GM18526 (cell line): ENCODE data around the gene SIK2.

ENCODE experiments used
- POLR2A ChIP-seq: IDR thresholded peaks from 3 replicates; pipeline ENCODE4 v1.6.1; 2011; ENCODE audit not compliant: insufficient read length; ENCODE audit errors: extremely low read depth

Gene SIK2

DNA sequence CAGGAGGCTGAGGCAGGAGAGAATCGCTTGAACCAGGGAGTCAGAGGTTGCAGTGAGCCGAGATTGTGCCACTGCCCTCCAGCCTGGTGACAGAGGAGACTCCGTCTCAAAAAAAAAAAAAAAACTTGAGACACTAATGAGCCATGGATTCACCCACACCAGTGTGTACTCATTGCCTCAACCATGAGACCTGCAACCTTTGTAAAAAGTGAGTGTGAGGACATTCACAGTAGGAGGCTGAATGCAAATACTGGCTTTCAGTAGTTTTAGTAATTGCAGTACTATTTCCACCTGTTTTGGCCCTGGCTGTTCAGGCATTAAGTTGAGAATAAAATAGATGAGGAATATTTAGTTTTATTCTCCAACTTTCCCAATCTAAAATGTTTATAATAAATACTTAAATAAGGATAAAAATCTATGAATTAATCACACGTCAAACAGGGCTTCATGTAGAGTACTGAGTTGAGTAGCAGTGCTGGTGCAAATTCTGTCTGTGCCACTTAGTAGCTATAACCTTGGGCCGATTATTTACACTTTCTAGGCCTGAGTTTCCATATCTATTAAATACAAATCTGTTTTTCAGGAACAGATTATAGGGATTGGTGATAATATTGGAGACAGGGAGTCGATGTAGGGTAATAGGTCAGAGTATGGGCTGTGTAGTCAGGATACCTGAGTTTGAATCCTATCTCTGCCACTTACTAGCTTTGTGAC, 91.1 kb downstream of the SIK2 start:
- no peak for TF ChIP-seq POLR2A

DNA sequence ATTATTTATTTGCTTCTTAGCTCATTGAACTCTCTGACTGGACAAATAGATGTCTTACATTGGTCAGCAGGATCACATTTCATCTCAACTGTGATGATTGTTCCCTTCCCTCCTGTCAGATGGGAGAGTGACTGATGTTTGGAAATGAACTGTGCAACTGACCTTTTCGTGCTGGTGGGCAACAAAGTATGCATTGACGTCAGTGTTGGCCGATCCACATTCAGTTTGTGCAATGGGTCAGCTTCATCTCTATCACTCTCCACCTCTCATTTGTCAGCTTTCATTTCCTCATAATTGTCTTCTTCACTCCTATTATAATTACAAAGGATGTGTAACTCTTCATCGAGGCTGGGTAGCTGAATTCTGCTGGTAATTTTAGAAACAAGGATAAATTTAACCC, 92.6 kb downstream of the SIK2 start:
- TF ChIP-seq POLR2A: no peak

DNA sequence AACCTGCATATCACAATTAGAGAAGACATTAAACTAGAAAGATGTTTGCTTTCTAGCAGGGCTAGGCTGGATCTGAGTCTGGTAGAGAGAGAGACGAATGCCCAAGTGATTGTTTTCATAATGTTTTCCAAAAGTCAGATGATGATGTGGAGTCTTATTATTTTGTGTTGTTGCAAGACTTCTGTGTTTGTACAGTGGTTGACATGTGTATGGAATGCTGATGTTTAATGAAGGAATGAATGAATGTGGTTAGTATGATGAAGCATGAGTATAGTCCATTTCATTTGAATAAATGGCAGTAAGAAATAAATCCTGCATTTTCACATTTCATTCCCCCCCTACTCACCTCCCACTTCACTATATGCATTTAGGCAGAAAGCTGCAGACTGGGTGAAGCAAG, 94.3 kb downstream of the SIK2 start:
- no peak for TF ChIP-seq POLR2A

DNA sequence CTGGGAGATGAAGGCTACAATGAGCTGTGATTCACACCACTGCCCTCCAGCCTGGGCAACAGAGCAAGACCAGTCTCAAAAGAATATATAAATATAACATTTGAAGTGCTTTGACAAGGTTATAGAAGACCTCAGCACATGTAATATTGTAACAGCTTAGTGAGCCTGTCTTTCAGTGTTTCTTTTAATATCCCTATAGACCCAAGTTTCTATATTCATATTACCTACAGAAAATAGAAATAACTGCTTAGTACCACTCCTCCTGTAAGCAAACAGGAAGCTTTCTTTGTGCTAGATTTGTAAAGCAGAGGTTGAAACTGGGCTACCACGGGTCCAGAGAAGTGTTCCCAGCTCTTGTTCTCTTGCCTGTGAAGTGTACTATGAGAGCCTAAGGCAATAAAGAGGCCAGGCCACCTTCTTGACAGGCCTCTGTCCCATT, 95.7 kb downstream of the SIK2 start:
- no peak for TF ChIP-seq POLR2A

DNA sequence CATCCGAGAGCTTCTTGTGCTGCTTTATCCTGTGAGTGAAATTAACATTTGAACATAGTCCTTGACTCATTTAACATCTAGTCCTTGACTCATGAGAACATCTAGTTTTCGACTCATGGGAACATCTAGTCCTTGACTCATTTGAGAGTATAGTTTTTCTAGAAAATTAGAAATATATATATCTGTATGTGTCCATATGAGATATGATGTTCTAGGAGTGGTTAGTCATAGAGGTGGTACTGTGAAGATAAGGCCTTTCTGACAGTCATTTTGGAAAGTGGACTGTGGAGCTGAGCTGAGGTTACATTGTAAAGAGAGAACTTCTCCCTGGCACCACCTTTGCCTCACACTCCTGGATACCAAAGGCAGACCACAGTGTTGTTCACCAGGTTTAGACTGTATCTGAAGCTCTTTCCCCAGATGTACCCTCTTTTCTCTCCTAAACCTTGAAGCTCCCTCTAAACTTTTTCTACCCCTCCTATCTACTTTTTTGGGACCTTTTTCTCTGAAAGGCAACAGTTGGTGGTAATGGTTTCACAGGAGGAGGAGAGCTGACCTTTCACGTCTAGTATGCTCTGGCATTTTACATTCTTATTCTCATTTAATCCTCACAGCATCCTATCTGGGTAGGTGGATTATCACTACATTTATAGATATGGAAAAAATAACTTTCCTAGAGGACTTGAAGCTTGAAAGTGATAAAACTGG, 96.8 kb downstream of the SIK2 start:
- no peak for TF ChIP-seq POLR2A

DNA sequence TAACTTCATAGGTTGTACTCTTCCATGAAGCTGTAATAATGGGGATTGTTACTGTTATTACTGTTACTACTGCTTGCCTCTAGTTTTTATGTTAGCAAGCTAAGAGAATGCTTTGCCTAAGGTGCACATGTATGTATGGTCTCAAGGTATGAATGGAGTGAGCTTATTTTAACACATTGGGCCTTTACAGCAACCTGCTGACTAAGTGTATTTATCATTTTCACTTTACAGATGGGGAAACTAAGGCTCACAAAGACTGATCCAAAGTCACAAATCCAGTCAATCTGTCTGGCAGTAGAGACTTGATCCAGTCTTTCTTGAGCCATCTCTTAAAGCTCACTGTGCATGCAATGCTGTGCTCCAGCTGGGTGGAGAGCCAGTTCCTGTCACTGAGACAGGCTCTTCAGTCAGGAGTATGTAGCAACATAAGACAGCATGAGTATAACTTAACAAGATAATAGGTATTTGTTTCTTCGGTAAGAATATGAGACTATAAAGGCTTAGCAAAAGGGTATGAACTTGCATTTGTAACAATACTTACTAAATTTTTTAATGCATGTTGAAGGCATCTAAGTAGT, 97.4 kb downstream of the SIK2 start:
- no peak for TF ChIP-seq POLR2A

- TF ChIP-seq POLR2A: no peak
Observed at GRCh38 chr11:111700162-111700561, 97.9 kb downstream of the SIK2 start.

DNA sequence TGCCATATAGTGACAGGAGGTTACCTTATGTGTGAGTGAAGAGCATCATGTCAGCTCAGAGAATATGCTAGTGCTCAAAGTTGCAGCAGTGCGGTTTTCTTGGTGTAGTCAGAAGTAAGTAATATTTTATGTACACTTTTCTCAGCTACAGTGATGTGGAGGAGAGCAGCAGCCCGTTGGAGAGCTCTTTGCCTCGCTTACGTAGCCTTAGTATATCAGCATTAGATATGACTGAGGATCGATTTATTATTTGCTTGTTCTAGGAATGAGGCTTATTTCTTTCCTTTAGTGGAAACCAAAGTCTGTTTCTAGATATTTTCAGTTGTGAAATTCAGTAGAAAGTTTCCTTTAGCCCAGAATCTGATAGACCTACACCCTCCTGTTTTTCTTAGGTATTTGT, 100.4 kb downstream of the SIK2 start:
- TF ChIP-seq POLR2A: no peak

DNA sequence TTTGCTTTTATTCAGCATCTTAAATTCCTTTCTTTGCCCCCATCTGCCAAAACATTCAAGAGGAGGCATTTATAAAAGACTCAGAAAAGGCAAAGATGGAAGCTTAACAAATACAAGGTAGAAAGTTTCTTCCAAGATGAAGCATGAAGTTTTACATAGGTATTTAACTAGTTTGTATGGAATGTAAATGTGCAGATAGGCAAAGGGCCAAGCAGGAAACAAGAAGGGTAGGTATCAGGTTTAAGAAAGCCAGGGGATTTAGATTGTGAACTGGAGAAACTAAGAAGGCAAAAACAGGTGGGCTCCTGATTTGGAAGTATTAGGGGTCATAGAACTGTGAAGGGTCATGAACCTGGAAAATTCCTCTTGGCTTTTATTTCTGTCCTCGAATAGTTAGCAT, 101.3 kb downstream of the SIK2 start:
- TF ChIP-seq POLR2A: no peak

GRCh38 chr11:111707039-111707690, 104.9 kb downstream of the SIK2 start:
- TF ChIP-seq POLR2A: no peak

DNA sequence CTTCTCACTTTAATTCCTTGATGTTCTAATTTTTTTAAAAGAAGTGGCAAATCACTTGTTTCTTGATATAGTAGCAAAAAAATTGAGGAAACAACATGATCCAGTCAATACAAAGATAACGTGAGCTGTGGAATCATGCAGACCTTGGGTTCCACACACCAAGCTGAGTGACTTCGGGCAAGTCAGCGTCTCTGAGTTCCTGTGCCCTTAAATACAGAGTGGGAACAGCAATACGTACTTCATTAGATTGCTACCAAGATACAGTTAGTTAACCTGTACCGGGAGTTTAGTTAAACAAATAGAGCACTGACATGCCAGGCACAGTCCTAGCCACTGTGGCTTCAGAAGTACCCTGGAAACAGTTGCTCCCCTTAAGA, 105.4 kb downstream of the SIK2 start:
- TF ChIP-seq POLR2A: no peak

DNA sequence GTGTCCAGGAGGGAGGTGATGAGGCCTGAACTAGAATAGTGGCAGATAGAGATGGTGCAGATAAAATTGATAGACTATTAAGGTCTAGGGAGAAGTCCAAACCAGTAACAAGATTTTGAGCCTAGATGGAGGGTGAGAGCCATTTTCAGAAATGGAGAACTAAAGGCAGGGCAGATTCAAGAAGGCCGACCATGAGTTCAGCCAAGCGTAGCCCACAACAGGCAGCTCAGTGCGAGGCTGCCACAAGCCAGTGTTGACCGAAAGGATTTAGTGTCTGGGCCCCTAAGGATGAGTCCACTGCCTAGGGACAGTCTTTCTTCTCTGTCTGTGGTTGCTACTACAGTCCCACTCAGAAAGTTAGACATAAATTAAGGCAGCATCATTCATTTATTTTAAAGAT, 112.3 kb downstream of the SIK2 start:
- no peak for TF ChIP-seq POLR2A

DNA sequence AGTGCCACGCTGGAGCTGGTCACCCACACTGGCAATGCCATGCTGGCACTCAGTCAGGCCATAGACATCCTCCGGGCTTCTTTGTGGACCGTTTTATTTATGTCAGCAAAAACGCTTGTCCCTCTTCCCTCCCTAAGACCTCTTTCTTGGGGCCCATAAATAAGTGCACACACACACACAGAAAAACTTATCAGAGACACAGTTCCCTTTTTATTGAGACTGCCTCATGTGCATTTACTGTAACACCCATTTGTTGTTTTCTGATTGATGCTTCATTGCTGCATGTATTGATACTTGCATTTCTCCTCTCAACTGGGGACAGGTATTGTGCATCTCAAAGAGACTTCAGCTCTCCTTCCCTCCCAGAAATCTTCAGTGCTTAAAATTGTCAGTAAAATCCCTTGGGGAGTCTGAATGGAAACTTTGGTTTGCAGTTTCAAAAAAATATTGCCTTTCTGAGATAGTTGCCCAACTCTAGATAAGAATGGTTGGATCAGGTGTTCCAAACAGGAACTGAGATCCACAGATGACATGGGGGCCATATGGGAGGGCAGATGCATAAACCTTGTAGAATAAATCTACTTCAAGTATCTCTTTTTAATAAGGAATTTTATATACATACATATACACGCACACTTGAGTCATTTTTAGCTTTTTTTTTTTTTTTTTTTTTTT, 113.0 kb downstream of the SIK2 start:
- no peak for TF ChIP-seq POLR2A

GRCh38 chr11:111718436-111718835, 116.2 kb downstream of the SIK2 start:
- no peak for TF ChIP-seq POLR2A

GRCh38 chr11:111718859-111719258, 116.6 kb downstream of the SIK2 start:
- no peak for TF ChIP-seq POLR2A
